Measurements from ENCODE around the gene GRID2.

- TF ChIP-seq USF1 (CRISPR knock-in tag; IDR thresholded peaks at IDR 0.05) (no peak), PKNOX1 (IDR thresholded peaks at IDR 0.05) (no peak), ZNF398 (CRISPR knock-in tag; IDR thresholded peaks at IDR 0.05) (no peak), E2F3 (CRISPR knock-in tag; IDR thresholded peaks at IDR 0.05) (no peak)
These were observed 83.8 kb downstream of the GRID2 start for GRCh38 chr4:92387459-92388069.
